Ishikawa (cell line): ENCODE results near the gene GSC.

Experiments used
- CEBPB ChIP-seq: IDR thresholded peaks from 2 replicates; pipeline ENCODE4 v1.6.1; 2012
- CREB1 ChIP-seq: IDR thresholded peaks from 2 replicates; pipeline ENCODE4 v1.6.1; 2012; ENCODE audit warnings: low read depth
- EGR1 ChIP-seq: IDR thresholded peaks from 2 replicates; pipeline ENCODE4 v1.6.1; 2012
- EP300 ChIP-seq: IDR thresholded peaks from 2 replicates; pipeline ENCODE4 v1.6.1; 2012; ENCODE audit warnings: borderline replicate concordance
- FOXM1 ChIP-seq: IDR thresholded peaks from 2 replicates; pipeline ENCODE4 v1.6.1; 2012; ENCODE audit warnings: low read depth, borderline replicate concordance
- MAX ChIP-seq: IDR thresholded peaks from 2 replicates; pipeline ENCODE4 v1.6.1; 2012
- NFIC ChIP-seq: IDR thresholded peaks from 2 replicates; pipeline ENCODE4 v1.6.1; 2012
- RAD21 ChIP-seq: IDR thresholded peaks from 2 replicates; pipeline ENCODE4 v1.6.1; 2012; ENCODE audit warnings: low read depth
- REST ChIP-seq: IDR thresholded peaks from 2 replicates; pipeline ENCODE4 v1.6.1; 2012; ENCODE audit warnings: low read depth, mild to moderate bottlenecking
- TAF1 ChIP-seq: IDR thresholded peaks from 2 replicates; pipeline ENCODE4 v1.6.1; 2012; ENCODE audit warnings: low read depth, mild to moderate bottlenecking
- TCF12 ChIP-seq: IDR thresholded peaks from 2 replicates; pipeline ENCODE4 v1.6.1; 2012; ENCODE audit warnings: low read depth
- TEAD4 ChIP-seq: IDR thresholded peaks from 2 replicates; pipeline ENCODE4 v1.6.1; 2012
- USF1 ChIP-seq: IDR thresholded peaks from 2 replicates; pipeline ENCODE4 v1.6.1; 2012
- YY1 ChIP-seq: IDR thresholded peaks from 2 replicates; pipeline ENCODE4 v1.6.1; 2012; ENCODE audit warnings: low read depth
- ZBTB7A ChIP-seq: IDR thresholded peaks from 2 replicates; pipeline ENCODE4 v1.6.1; 2012; ENCODE audit warnings: low read depth

Gene GSC

GRCh38 chr14:94795372-94795771 lies 25.5 kb upstream of the GSC start:
- TF ChIP-seq EGR1 = no peak
- TF ChIP-seq CEBPB = no peak
- no peak for TF ChIP-seq RAD21
- no peak for TF ChIP-seq ZBTB7A

- no peak for TF ChIP-seq CEBPB
- no peak for TF ChIP-seq TCF12
- no peak for TF ChIP-seq RAD21
- TF ChIP-seq USF1 = no peak
- no peak for TF ChIP-seq ZBTB7A
- no peak for TF ChIP-seq CREB1
- TF ChIP-seq NFIC = no peak
- no peak for TF ChIP-seq TEAD4
- no peak for TF ChIP-seq MAX
- TF ChIP-seq REST = no peak
- no peak for TF ChIP-seq EP300
- no peak for TF ChIP-seq EGR1
- no peak for TF ChIP-seq TAF1
- TF ChIP-seq FOXM1 = no peak
- TF ChIP-seq YY1 = no peak
Measured at GRCh38 chr14:94793901-94794300, 24.0 kb upstream of the GSC start.

GRCh38 chr14:94787655-94788054 lies 17.7 kb upstream of the GSC start:
- TF ChIP-seq ZBTB7A (no peak), TAF1 (no peak), TEAD4 (no peak), TCF12 (no peak), EP300 (no peak), YY1 (no peak), NFIC (no peak), REST (no peak), FOXM1 (no peak), MAX (no peak), CEBPB (no peak), EGR1 (no peak), USF1 (no peak), RAD21 (no peak), CREB1 (no peak)

GRCh38 chr14:94787092-94787491 lies 17.2 kb upstream of the GSC start:
- TF ChIP-seq MAX (no peak), CREB1 (no peak), TCF12 (no peak), EP300 (no peak), ZBTB7A (no peak), CEBPB (no peak), USF1 (no peak), TEAD4 (no peak), YY1 (no peak), FOXM1 (no peak), RAD21 (no peak)

- no peak for TF ChIP-seq NFIC
- no peak for TF ChIP-seq RAD21
- no peak for TF ChIP-seq EP300
- no peak for TF ChIP-seq TAF1
- TF ChIP-seq CEBPB = no peak
- TF ChIP-seq USF1 = no peak
- TF ChIP-seq ZBTB7A = no peak
- TF ChIP-seq FOXM1 = no peak
- no peak for TF ChIP-seq CREB1
Measured at GRCh38 chr14:94780536-94781399, 10.9 kb upstream of the GSC start.
